GM12878 (cell line): Measurements from ENCODE around the gene CCDC200. TPM values are rescaled to one million over a fixed set of nuclear protein-coding genes. Genes with fewer than 3 reads are reported as not detected.

Experiments
- ATF3 ChIP-seq: IDR thresholded peaks from 2 replicates; pipeline ENCODE4 v1.6.1; 2011; ENCODE audit warnings: low read depth, mild to moderate bottlenecking, low read length, moderate library complexity, borderline replicate concordance; ENCODE audit errors: extremely low read depth
- BCL3 ChIP-seq: IDR thresholded peaks from 2 replicates; pipeline ENCODE4 v1.6.1; 2011; ENCODE audit warnings: borderline replicate concordance, low read depth, mild to moderate bottlenecking, moderate library complexity, low read length; ENCODE audit not compliant: insufficient read depth, poor library complexity, severe bottlenecking
- BCLAF1 ChIP-seq: fragments of 450-650 bp; IDR thresholded peaks from 2 replicates; pipeline ENCODE4 v1.6.1; 2017; ENCODE audit warnings: antibody characterized with exemption, mild to moderate bottlenecking, moderate library complexity
- BHLHE40 ChIP-seq, 2 experiments: fragments of 450-650 bp in 1 of 2; IDR thresholded peaks; 2 replicates each; pipeline ENCODE4 v1.6.1; 2011 to 2017; ENCODE audit warnings: low read depth in 2 of 2, borderline replicate concordance in 1 of 2, improper control_type of control experiment in 1 of 2, low read length in 1 of 2, mild to moderate bottlenecking in 1 of 2
- BMI1 ChIP-seq: fragments of 450-650 bp; IDR thresholded peaks from 2 replicates; pipeline ENCODE4 v1.6.1; 2016; ENCODE audit warnings: mild to moderate bottlenecking, moderate library complexity, borderline replicate concordance
- HDGF ChIP-seq: fragments of 450-650 bp; IDR thresholded peaks from 2 replicates; pipeline ENCODE4 v1.6.1; 2016; ENCODE audit warnings: antibody characterized with exemption
- PAX5 ChIP-seq: IDR thresholded peaks from 2 replicates; pipeline ENCODE4 v1.6.1; 2011; ENCODE audit warnings: low read depth, low read length, borderline replicate concordance
- POLR2AphosphoS2 ChIP-seq: IDR thresholded peaks from 2 replicates; pipeline ENCODE4 v1.6.1; 2011; ENCODE audit warnings: low read depth, mild to moderate bottlenecking, low read length, improper control_type of control experiment, moderate library complexity
- SMC3 ChIP-seq: IDR thresholded peaks from 2 replicates; pipeline ENCODE4 v1.6.1; 2011; ENCODE audit warnings: low read length, improper control_type of control experiment, borderline replicate concordance
- SREBF2 ChIP-seq: IDR thresholded peaks from 2 replicates; pipeline ENCODE4 v1.6.1; 2012; ENCODE audit warnings: mild to moderate bottlenecking, low read length
- SRF ChIP-seq, 2 experiments: IDR thresholded peaks; 2 replicates each; pipeline ENCODE4 v1.6.1; 2011; ENCODE audit warnings: low read depth in 2 of 2, low read length in 2 of 2, mild to moderate bottlenecking in 1 of 2, moderate library complexity in 1 of 2
- STAT1 ChIP-seq: fragments of 450-650 bp; conservative IDR thresholded peaks from 2 replicates; pipeline ENCODE4 v1.6.1; 2014; ENCODE audit warnings: antibody characterized with exemption, mild to moderate bottlenecking
- SUZ12 ChIP-seq: fragments of 200-600 bp; sonication (generic); IDR thresholded peaks from one replicate; pipeline ENCODE4 v1.6.1; 2018; ENCODE audit warnings: antibody characterized with exemption, mild to moderate bottlenecking; ENCODE audit not compliant: unreplicated experiment
- ZBTB11 ChIP-seq: fragments of 450-650 bp; formaldehyde crosslinking; IDR thresholded peaks from 2 replicates; pipeline ENCODE4 v1.5.0; 2022; ENCODE audit warnings: mild to moderate bottlenecking, missing genetic modification characterization
- ZNF207 ChIP-seq: fragments of 450-650 bp; IDR thresholded peaks from 2 replicates; pipeline ENCODE4 v1.6.1; 2014; ENCODE audit warnings: antibody characterized with exemption, mild to moderate bottlenecking, borderline replicate concordance
- polyA plus RNA-seq, 11 experiments: library from polyadenylated mRNA; depleted of rRNA in 4 of 11; unstranded in 6 of 11; stranded (reverse) in 5 of 11; fragments of >200 nt; fragmentation: Nextera tagmentation in 4 of 11; fragmentation: Illumina TruSeq in 1 of 11; extraction: Ambion mirVana in 4 of 11; extraction: Trizol in 1 of 11; gene quantifications; 1 replicate in 1 of 11; 2 replicates in 10 of 11; pipeline versions ENCODE4 v1.2.1 to v1.2.3, GENCODE V29; 2011 to 2016; ENCODE audit warnings: inconsistent platforms in 2 of 11, missing spikeins in 2 of 11, low read depth in 1 of 11
- total RNA-seq, 4 experiments: library from RNA; depleted of rRNA in 3 of 4; stranded (reverse); fragments of >200 nt in 3 of 4; fragmentation: Illumina TruSeq in 1 of 4; extraction: Trizol in 1 of 4; gene quantifications; 2 replicates each; pipeline versions ENCODE4 v1.2.1 to v1.2.3, GENCODE V29; 2013 to 2021

The CCDC200 gene
- total and polyA plus RNA-seq, 10 of the 15 experiments (the other 5 are each of a cell fraction or from before 2014, with no cell fraction given) = 0.46 to 3.9 (median 2.7) TPM; not detected in 6

GRCh38 chr17:43211480-43212402 lies 16.7 kb downstream of the CCDC200 start, which contains the start of gene TMEM106A (continued):
- TF ChIP-seq BCLAF1 = no peak
- no peak for TF ChIP-seq ATF3
- TF ChIP-seq ZNF207 = 0 out of 2 replicates have a peak, but pooled peaks have one; percentile 28
- peak; percentile 87 for TF ChIP-seq POLR2AphosphoS2
- 0 out of 2 replicates have a peak, but pooled peaks have one; percentile 10 for TF ChIP-seq PAX5
- no peak for TF ChIP-seq ZBTB11 (CRISPR knock-in tag)
- TF ChIP-seq BMI1 = no peak
- TF ChIP-seq SRF (IDR thresholded peaks at IDR 0.05; ENCODE audit: low read depth in 2 of 2, low read length in 2 of 2) = no peak
- no peak for TF ChIP-seq SMC3
- peak; percentile 54; the same call in 1 of the 2 replicates for TF ChIP-seq HDGF
- no peak for TF ChIP-seq STAT1
- no peak for TF ChIP-seq BCL3
- TF ChIP-seq SREBF2 = no peak
- peak; percentile 27 to 28; a peak in 1 of 4 replicates for TF ChIP-seq BHLHE40 (IDR thresholded peaks at IDR 0.05; ENCODE audit: borderline replicate concordance in 1 of 2, low read depth in 2 of 2, low read length in 1 of 2)
- TF ChIP-seq SUZ12 = no peak
